KBM-7 (cell line): ENCODE results near the gene GALNS.

Source experiments
- DNase-seq: peaks from one replicate; pipeline ENCODE4 v3.0.0-alpha.2; 2015
- in situ Hi-C: fragments of 300-500 bp; cut with MboI; formaldehyde crosslinking; loops from 2 replicates; pipeline ENCODE4 v1.14.3; 2020; ENCODE audit warnings: low sequenced_read_pairs, low pct_unique_long_range_greater_than_20kb, mixed read lengths

GALNS gene

GRCh38 chr16:88841521-88842307, 15.0 kb downstream of the GALNS start:
- in situ Hi-C loops = no loop called here
- no peak for DNase-seq

- no peak for DNase-seq
- in situ Hi-C loops = no loop called here
Observed at GRCh38 chr16:88840600-88841215, 16.0 kb downstream of the GALNS start.

GRCh38 chr16:88839745-88840599, 16.8 kb downstream of the GALNS start:
- no peak for DNase-seq
- in situ Hi-C loops = no loop called here

GRCh38 chr16:88839026-88839529, 17.7 kb downstream of the GALNS start:
- in situ Hi-C loops = no loop called here
- no peak for DNase-seq

GRCh38 chr16:88838566-88838965, 18.2 kb downstream of the GALNS start:
- DNase-seq = no peak
- in situ Hi-C loops = no loop called here

GRCh38 chr16:88837806-88838205, 18.9 kb downstream of the GALNS start:
- DNase-seq = no peak
- in situ Hi-C loops = no loop called here

- in situ Hi-C loops = no loop called here
- DNase-seq = no peak
Observed at GRCh38 chr16:88836791-88837190, 20.0 kb downstream of the GALNS start.

- DNase-seq = no peak
- in situ Hi-C loops = no loop called here
Observed at GRCh38 chr16:88835818-88836217, 20.9 kb downstream of the GALNS start.

- in situ Hi-C loops = no loop called here
- no peak for DNase-seq
Observed at GRCh38 chr16:88835383-88835782, 21.4 kb downstream of the GALNS start.

GRCh38 chr16:88834670-88835069, 22.1 kb downstream of the GALNS start:
- in situ Hi-C loops = no loop called here
- DNase-seq = no peak

GRCh38 chr16:88833086-88833485, 23.7 kb downstream of the GALNS start:
- no peak for DNase-seq
- in situ Hi-C loops = no loop called here

GRCh38 chr16:88831838-88832237, 24.9 kb downstream of the GALNS start:
- in situ Hi-C loops = no loop called here
- no peak for DNase-seq

GRCh38 chr16:88830783-88831182, 26.0 kb downstream of the GALNS start:
- no peak for DNase-seq
- in situ Hi-C loops = no loop called here

- DNase-seq = no peak
- in situ Hi-C loops = no loop called here
Observed at GRCh38 chr16:88830258-88830657, 26.5 kb downstream of the GALNS start.

GRCh38 chr16:88828711-88829110, 28.0 kb downstream of the GALNS start:
- in situ Hi-C loops = no loop called here
- no peak for DNase-seq

- in situ Hi-C loops = no loop called here
- no peak for DNase-seq
Observed at GRCh38 chr16:88827727-88828126, 29.0 kb downstream of the GALNS start.

- in situ Hi-C loops = no loop called here
- no peak for DNase-seq
Observed at GRCh38 chr16:88826070-88826840, 30.5 kb downstream of the GALNS start.

- DNase-seq = no peak
- in situ Hi-C loops = no loop called here
Observed at GRCh38 chr16:88825146-88825545, 31.6 kb downstream of the GALNS start.
